ENCODE measurements around the gene ABTB2.
A peak's percentile ranks its signal among the peaks of the same experiment; 100 is the strongest.

The ABTB2 gene

DNA sequence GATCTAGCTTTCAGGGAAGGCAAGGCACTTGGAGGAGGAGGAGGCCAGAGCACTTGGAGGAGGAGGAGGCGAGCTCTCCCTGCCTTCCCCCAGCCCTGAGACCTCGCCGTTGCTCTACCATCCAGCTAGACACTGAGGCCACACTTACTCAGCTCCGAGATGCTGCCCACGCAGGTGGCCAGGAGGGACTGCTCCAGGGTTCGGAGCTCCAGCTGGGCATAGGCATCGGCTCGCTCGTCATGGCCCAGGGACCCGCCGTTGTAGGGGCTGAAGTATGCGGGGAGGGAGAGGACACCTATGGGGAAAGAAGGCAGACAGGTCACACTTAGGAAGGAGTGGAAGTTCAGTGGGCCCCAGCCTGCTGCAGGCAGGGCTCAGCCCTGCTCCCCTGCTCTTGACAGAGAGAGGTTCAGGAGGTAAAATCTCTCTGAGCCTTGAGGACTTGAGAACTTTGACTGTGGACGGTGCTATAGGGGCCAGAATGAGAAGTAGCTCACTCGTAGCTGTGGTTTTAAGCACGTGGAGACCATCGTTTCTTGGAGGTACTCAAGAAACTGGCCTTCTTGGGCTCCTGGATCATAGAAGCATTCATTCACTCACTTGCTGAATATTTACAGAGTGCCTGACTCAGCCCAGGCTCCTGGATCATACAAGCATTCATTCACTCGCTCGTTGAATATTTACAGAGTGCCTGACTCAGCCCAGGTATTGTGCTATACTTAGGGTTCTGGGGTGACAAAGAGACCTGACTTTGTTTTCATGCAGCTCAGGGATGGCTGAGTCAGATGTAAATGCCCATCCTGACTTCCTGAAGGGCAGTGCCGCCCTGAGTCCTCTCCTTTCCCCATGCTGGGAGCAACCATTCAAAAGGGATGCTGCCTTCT, 153.2 kb downstream of the ABTB2 start:
- peaks cover 19% of the 10 kb centered on the region for H3K4me1 ChIP-seq
- no peak overlapping the region for H3K27ac ChIP-seq
- no peaks in the 10 kb centered on the region for H3K36me3 ChIP-seq
- TF ChIP-seq Cebpa-rat (IDR thresholded peaks at IDR 0.05): no peak
- no peaks in the 10 kb centered on the region for H3K27me3 ChIP-seq
- H3K9me3 ChIP-seq: no peaks in the 10 kb centered on the region
- H3K4me3 ChIP-seq: no peak overlapping the region
- no peak overlapping the region for H3K4me2 ChIP-seq
- H3K9ac ChIP-seq: no peak overlapping the region
- no peaks in the 10 kb centered on the region for H4K20me1 ChIP-seq

DNA sequence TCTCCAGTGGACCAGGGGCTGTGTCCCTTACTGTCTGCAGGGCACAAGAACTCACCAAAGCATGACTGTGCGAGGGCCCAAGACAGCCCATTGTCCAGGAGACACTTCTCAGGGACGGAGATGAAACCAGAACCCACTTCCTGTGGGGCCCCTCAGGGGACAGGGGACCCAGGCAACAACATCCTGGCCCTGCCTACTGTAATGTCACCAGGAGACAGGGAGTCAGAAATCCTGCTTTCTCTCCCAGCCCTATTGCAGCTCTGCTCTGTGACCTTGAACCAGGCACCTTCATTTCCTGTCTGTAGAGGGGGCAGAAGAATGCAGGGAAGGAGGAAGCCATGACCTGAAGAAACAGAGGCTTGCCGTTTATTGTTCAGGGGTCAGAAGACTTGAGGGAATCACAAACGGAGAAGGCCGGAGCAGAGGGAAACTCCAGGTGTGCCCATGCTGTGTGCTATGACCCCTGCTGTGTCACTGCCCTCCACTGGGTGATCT, 154.4 kb downstream of the ABTB2 start:
- no peak for TF ChIP-seq Cebpa-rat (IDR thresholded peaks at IDR 0.05)
- Histone ChIP-seq H3K4me1 (peaks cover 19% of the 10 kb centered on the region), H3K27ac (peak overlapping the region; percentile 42; the same call in 1 of the 2 replicates), H3K4me3 (no peak overlapping the region), H3K27me3 (no peaks in the 10 kb centered on the region), H4K20me1 (no peaks in the 10 kb centered on the region), H3K4me2 (peak overlapping the region; percentile 41), H3K9me3 (no peaks in the 10 kb centered on the region), H3K9ac (no peak overlapping the region), H3K36me3 (no peaks in the 10 kb centered on the region)

DNA sequence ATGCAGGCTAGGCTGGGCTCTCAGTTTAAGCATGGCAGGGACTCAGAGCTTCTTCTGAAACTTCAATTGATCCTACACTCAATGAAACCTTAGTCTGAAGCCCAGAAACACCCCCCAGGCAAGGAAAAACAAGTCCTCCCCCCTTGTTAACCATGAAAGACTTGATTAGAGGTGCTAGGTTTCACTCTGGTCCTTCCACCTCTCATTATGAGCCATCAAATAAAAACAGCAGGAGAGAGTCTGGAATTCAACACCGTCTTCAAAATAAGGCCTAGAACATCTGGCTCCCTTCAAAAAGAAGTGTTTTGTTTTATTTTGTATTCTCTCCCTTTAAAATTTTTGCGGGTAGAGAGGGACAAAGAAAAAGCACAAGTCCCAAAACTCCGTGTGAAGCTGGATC, 156.7 kb downstream of the ABTB2 start:
- Histone ChIP-seq H3K9me3 (no peaks in the 10 kb centered on the region), H3K9ac (no peak overlapping the region), H3K4me3 (no peak overlapping the region), H3K36me3 (no peaks in the 10 kb centered on the region), H3K27ac (no peak overlapping the region), H4K20me1 (no peaks in the 10 kb centered on the region), H3K4me2 (no peak overlapping the region), H3K27me3 (no peaks in the 10 kb centered on the region), H3K4me1 (peaks cover 13% of the 10 kb centered on the region)
- no peak for TF ChIP-seq Cebpa-rat (IDR thresholded peaks at IDR 0.05)

GRCh38 chr11:34199525-34199924, 158.3 kb downstream of the ABTB2 start:
- Histone ChIP-seq H3K27ac (no peak overlapping the region), H3K9me3 (no peaks in the 10 kb centered on the region), H3K36me3 (no peaks in the 10 kb centered on the region), H4K20me1 (no peaks in the 10 kb centered on the region), H3K4me3 (no peak overlapping the region), H3K4me2 (no peak overlapping the region), H3K27me3 (no peaks in the 10 kb centered on the region), H3K9ac (no peak overlapping the region), H3K4me1 (peaks cover 13% of the 10 kb centered on the region)
- no peak for TF ChIP-seq Cebpa-rat (IDR thresholded peaks at IDR 0.05)

- Histone ChIP-seq H3K9ac (no peak overlapping the region), H3K4me1 (peaks cover 8% of the 10 kb centered on the region), H4K20me1 (no peaks in the 10 kb centered on the region), H3K27ac (no peak overlapping the region), H3K4me3 (no peak overlapping the region), H3K4me2 (no peak overlapping the region), H3K9me3 (no peaks in the 10 kb centered on the region), H3K27me3 (no peaks in the 10 kb centered on the region), H3K36me3 (no peaks in the 10 kb centered on the region)
- no peak for TF ChIP-seq Cebpa-rat (IDR thresholded peaks at IDR 0.05)
Measured at GRCh38 chr11:34198523-34198922, 159.3 kb downstream of the ABTB2 start.

DNA sequence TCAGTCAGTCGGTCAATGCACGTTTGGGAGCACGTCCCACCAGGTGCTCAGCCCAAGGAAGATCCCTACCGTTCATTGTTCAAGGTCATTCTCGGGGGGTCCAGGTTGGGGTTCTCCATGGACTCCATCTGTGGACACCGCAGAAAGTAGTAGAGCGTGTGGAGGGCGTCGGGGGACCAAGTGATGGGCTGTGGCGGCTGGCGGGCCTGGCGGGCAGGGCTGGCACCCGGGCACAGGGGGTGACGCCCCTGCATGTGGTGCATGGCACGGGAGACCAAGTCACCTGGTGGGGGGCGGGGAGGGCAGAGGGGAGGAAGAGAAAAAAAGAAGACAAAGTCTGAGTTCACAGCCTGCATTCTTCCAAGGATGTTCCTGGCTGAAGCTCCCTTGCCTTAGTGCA, 160.6 kb downstream of the ABTB2 start:
- Histone ChIP-seq H3K27ac (no peak overlapping the region), H3K4me3 (no peak overlapping the region), H3K36me3 (no peaks in the 10 kb centered on the region), H3K4me1 (no peaks in the 10 kb centered on the region), H3K27me3 (no peaks in the 10 kb centered on the region), H4K20me1 (no peaks in the 10 kb centered on the region), H3K9ac (no peak overlapping the region), H3K4me2 (no peak overlapping the region), H3K9me3 (no peaks in the 10 kb centered on the region)
- TF ChIP-seq Cebpa-rat (IDR thresholded peaks at IDR 0.05): no peak

DNA sequence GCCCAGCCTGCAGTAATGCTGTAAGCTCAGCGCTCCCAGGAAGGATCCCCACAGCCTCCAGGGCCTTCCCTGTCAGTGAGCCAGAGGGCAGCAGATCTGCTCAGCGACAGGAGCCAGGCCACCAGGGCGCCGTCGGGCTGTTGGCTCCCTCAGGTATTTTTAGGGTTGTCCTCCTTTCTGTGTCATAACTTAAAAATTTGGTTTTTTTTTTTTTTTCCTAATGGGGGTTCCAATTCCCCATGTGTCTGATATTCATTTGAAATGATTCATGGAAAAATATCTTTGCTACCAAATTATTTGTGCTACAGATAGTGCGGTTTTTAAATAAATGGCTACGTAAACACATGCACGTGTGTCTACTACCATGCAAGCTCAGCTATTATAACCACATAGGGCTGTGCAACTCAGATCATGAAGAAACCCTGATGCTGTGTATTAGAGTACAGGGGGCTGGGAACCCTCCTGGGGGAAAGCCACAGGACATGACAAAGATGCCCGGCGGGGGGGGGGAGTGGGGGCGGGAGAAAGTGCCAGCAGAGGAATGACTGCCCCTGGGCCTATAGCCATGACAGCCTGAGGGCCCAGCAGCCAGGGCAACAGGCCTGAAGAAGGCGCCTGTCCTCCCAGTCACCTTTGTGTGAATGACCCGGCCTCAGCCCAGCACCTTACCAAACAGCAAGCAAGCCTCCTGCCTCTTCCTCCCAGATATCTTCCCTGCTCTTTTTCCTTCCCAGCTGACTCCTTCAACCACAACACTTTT, 163.1 kb downstream of the ABTB2 start:
- Histone ChIP-seq H3K4me2 (no peak overlapping the region), H3K4me1 (peaks cover 6% of the 10 kb centered on the region; the same call in 1 of the 2 replicates), H3K9ac (no peak overlapping the region), H3K36me3 (no peaks in the 10 kb centered on the region), H3K4me3 (no peak overlapping the region), H3K9me3 (no peaks in the 10 kb centered on the region), H3K27ac (no peak overlapping the region), H4K20me1 (no peaks in the 10 kb centered on the region), H3K27me3 (no peaks in the 10 kb centered on the region)
- no peak for TF ChIP-seq Cebpa-rat (IDR thresholded peaks at IDR 0.05)

DNA sequence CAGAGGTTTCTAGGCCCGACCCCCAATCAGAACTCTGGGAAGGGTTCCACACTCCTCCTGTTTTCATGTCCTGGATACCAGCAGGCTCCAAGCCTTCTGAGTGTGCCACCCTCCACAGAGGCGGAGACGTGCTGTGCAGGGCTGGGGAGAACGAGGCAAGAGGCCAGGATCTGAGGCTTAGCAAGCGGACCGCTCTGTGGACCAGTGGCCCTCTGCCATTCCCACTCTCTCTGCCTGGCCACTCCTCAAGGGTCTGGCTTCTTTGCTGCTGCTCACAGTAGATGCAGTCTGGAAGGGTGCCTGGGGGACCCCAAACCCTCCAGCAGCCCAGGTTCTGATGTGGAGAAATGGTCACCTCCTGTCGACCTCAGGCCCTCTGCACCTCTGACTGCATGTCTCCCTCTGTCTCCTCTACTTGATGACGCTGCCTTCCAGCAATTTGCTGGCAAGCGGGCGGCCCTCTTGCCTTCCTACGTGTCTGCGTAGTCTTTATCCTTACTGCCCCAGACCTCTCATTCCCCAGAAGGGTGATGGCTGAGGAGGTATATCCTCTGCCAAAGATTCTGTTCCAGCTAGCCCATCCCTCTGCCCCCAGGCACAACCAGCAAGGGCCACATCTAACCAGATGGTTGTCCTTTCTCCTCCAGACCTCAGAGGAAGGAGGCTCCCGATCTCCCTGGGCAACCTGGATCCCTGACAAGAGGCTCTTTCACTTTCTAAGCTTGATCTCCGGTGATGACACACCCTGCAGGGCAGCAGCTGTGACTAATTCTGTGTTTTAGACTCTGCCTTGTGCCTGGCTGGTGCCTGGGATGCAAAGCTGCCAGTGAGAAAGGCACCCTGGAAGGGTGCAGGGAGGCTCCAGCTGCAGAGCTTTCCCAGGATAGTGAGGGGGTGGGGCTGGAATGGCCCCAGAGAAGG, 165.1 kb downstream of the ABTB2 start:
- Histone ChIP-seq H4K20me1 (no peaks in the 10 kb centered on the region), H3K27me3 (no peaks in the 10 kb centered on the region), H3K4me3 (no peak overlapping the region), H3K36me3 (no peaks in the 10 kb centered on the region), H3K4me1 (peaks cover 12% of the 10 kb centered on the region; the same call in 1 of the 2 replicates), H3K9me3 (no peaks in the 10 kb centered on the region), H3K27ac (no peak overlapping the region), H3K9ac (no peak overlapping the region), H3K4me2 (no peak overlapping the region)
- no peak for TF ChIP-seq Cebpa-rat (IDR thresholded peaks at IDR 0.05)

DNA sequence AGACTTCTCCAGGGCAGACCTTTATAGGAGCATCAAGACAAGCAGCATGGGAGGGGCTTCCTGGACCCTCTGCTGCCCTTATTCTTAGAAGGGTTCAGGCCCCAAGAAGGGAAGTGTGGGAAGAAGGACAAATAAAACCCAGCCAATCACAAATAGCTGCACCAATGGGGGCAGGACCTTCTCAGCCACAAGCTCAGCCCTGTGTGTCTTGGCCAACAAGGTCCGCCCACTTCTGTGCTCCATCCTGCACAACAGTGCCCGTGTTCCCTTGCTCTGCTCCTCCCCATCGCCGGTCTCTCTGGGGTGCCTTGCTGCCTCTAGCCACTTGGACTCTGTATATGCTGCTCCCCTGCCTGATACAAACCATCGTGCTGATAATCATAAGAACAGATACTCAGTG, 166.2 kb downstream of the ABTB2 start:
- no peak overlapping the region for H3K4me3 ChIP-seq
- no peak overlapping the region for H3K9ac ChIP-seq
- no peak for TF ChIP-seq Cebpa-rat (IDR thresholded peaks at IDR 0.05)
- H3K4me2 ChIP-seq: no peak overlapping the region
- H3K27ac ChIP-seq: no peak overlapping the region
- H3K27me3 ChIP-seq: no peaks in the 10 kb centered on the region
- H3K36me3 ChIP-seq: no peaks in the 10 kb centered on the region
- H4K20me1 ChIP-seq: no peaks in the 10 kb centered on the region
- no peaks in the 10 kb centered on the region for H3K9me3 ChIP-seq
- H3K4me1 ChIP-seq: peaks cover 12% of the 10 kb centered on the region; the same call in 1 of the 2 replicates

Data from BLaER1 (cell line).